GM12878 (cell line): Measurements from ENCODE around the gene VAMP3. TPM values are rescaled to one million over a fixed set of nuclear protein-coding genes. Genes with fewer than 3 reads are reported as not detected.

Experiments
- ATAC-seq: fragments of 200-7000 bp; cut with Tn5 transposase; 3 replicates; pipeline ENCODE4 v1.9.1; 2020; ENCODE audit warnings: mild to moderate bottlenecking, moderate library complexity
- BruUV-seq: library from RNA; stranded (reverse); fragments of 400-500 nt; replicated peaks from 2 replicates; lab custom pipeline; 2021; lab: Mats Ljungman, UMichigan
- CTCF ChIA-PET: fragments of 300-600 bp; sonication (Branson Sonifier 250); formaldehyde crosslinking; extraction: SDS; loops from one replicate; lab custom pipeline; 2021; ENCODE audit warnings: inconsistent platforms; lab: Yijun Ruan, JAX
- POLR2A ChIA-PET: fragments of 350-600 bp; formaldehyde crosslinking; extraction: SDS; loops from one replicate; lab custom pipeline; 2021; ENCODE audit warnings: inconsistent platforms; lab: Charles Lee
- RAD21 ChIA-PET: fragments of 300-600 bp; sonication (Branson Sonifier 250); formaldehyde crosslinking; loops from one replicate; lab custom pipeline; 2023; ENCODE audit warnings: antibody characterized with exemption; ENCODE audit not compliant: unreplicated experiment; lab: Charles Lee
- SMC1A ChIA-PET: fragments of 300-600 bp; sonication (Branson Sonifier 250); formaldehyde crosslinking; loops from one replicate; lab custom pipeline; 2023; ENCODE audit not compliant: unreplicated experiment, uncharacterized antibody; lab: Charles Lee
- DNase-seq: peaks from one replicate; pipeline ENCODE4 v3.0.0-alpha.2; 2011; ENCODE audit warnings: low read depth, low spot score
- FAIRE-seq: peaks from 3 replicates; lab custom pipeline; 2011; peaks lifted over from hg19 to GRCh38; lab: Jason Lieb, UNC
- H2AFZ ChIP-seq: 2 replicates; pipeline ENCODE4 v1.6.0; 2011; ENCODE audit warnings: low read depth, low read length, control low read depth; ENCODE audit not compliant: control insufficient read depth
- H3K27ac ChIP-seq: 2 replicates; pipeline ENCODE4 v1.5.1; 2011; ENCODE audit warnings: control low read depth; ENCODE audit not compliant: control insufficient read depth, insufficient read depth
- H3K27me3 ChIP-seq, 2 experiments: replicated peaks in 1 of 2; 2 replicates each; pipeline versions ENCODE4 v1.6.0 to v1.6.1; 2011; ENCODE audit warnings: low read length in 1 of 2; ENCODE audit not compliant: control insufficient read depth in 2 of 2, insufficient read depth in 2 of 2
- H3K36me3 ChIP-seq, 2 experiments: 2 replicates each; pipeline ENCODE4 v1.5.1; 2011; ENCODE audit warnings: low read length in 1 of 2; ENCODE audit not compliant: control insufficient read depth in 2 of 2, insufficient read depth in 2 of 2
- H3K4me1 ChIP-seq: 2 replicates; pipeline ENCODE4 v1.6.1; 2011; ENCODE audit warnings: mild to moderate bottlenecking, low read length, moderate library complexity, mixed read lengths; ENCODE audit not compliant: control insufficient read depth, insufficient read depth
- H3K4me2 ChIP-seq: 2 replicates; pipeline ENCODE4 v1.6.0; 2011; ENCODE audit warnings: control low read depth; ENCODE audit not compliant: control insufficient read depth, insufficient read depth
- H3K4me3 ChIP-seq: fragments of 200-600 bp; sonication (generic); 2 replicates; pipeline ENCODE4 v1.5.1; 2016
- H3K79me2 ChIP-seq: 2 replicates; pipeline ENCODE4 v1.6.0; 2011; ENCODE audit warnings: low read length; ENCODE audit not compliant: control insufficient read depth, insufficient read depth
- H3K9ac ChIP-seq: 2 replicates; pipeline ENCODE4 v1.8.0; 2011; ENCODE audit warnings: low read length, control low read depth, mixed read lengths; ENCODE audit not compliant: control insufficient read depth, insufficient read depth
- H3K9me3 ChIP-seq: replicated peaks from 3 replicates; pipeline ENCODE4 v1.5.1; 2011; ENCODE audit warnings: mild to moderate bottlenecking, low read length; ENCODE audit not compliant: control insufficient read depth, insufficient read depth
- H4K20me1 ChIP-seq: 2 replicates; pipeline ENCODE4 v1.6.0; 2011; ENCODE audit not compliant: control insufficient read depth, insufficient read depth
- BCL3 ChIP-seq: IDR thresholded peaks from 2 replicates; pipeline ENCODE4 v1.6.1; 2011; ENCODE audit warnings: borderline replicate concordance, low read depth, mild to moderate bottlenecking, moderate library complexity, low read length; ENCODE audit not compliant: insufficient read depth, poor library complexity, severe bottlenecking
- DPF2 ChIP-seq: fragments of 450-650 bp; IDR thresholded peaks from 2 replicates; pipeline ENCODE4 v1.6.1; 2017; ENCODE audit warnings: mild to moderate bottlenecking
- EZH2 ChIP-seq: IDR thresholded peaks from 2 replicates; pipeline ENCODE4 v1.6.1; 2012; ENCODE audit warnings: low read depth, mild to moderate bottlenecking, control low read depth, inconsistent platforms, low read length, borderline replicate concordance; ENCODE audit not compliant: control insufficient read depth
- FOS ChIP-seq: IDR thresholded peaks from 3 replicates; pipeline ENCODE4 v1.6.1; 2011; ENCODE audit warnings: borderline replicate concordance; ENCODE audit not compliant: insufficient read length; ENCODE audit errors: extremely low read depth
- HDAC6 ChIP-seq: fragments of 200-600 bp; sonication (generic); IDR thresholded peaks from one replicate; pipeline ENCODE4 v1.8.0; 2017; ENCODE audit warnings: antibody characterized with exemption; ENCODE audit not compliant: unreplicated experiment
- MEF2A ChIP-seq: IDR thresholded peaks from 2 replicates; pipeline ENCODE4 v1.6.1; 2011; ENCODE audit warnings: low read depth, mild to moderate bottlenecking, low read length, moderate library complexity; ENCODE audit not compliant: insufficient read depth
- MYB ChIP-seq: fragments of 150-350 bp; IDR thresholded peaks from 2 replicates; pipeline ENCODE4 v1.6.1; 2014; ENCODE audit warnings: mild to moderate bottlenecking, low read depth, low read length, borderline replicate concordance
- NBN ChIP-seq: fragments of 450-650 bp; IDR thresholded peaks from 2 replicates; pipeline ENCODE4 v1.6.1; 2016
- PBX3 ChIP-seq: IDR thresholded peaks from 2 replicates; pipeline ENCODE4 v1.6.1; 2011; ENCODE audit warnings: mild to moderate bottlenecking, low read depth, low read length, moderate library complexity; ENCODE audit not compliant: insufficient replicate concordance
- POLR2A ChIP-seq: IDR thresholded peaks from 2 replicates; pipeline ENCODE4 v1.6.1; 2011; ENCODE audit warnings: low read depth, mild to moderate bottlenecking, low read length
- RFX5 ChIP-seq: IDR thresholded peaks from 2 replicates; pipeline ENCODE4 v1.6.1; 2011; ENCODE audit warnings: low read depth, low read length, improper control_type of control experiment
- YBX1 ChIP-seq: fragments of 450-650 bp; IDR thresholded peaks from 2 replicates; pipeline ENCODE4 v1.6.1; 2016; ENCODE audit warnings: antibody characterized with exemption
- ZNF384 ChIP-seq: IDR thresholded peaks from 2 replicates; pipeline ENCODE4 v1.6.1; 2012; ENCODE audit warnings: low read depth, mild to moderate bottlenecking, low read length, improper control_type of control experiment, borderline replicate concordance
- ZSCAN29 ChIP-seq: fragments of 450-650 bp; IDR thresholded peaks from 2 replicates; pipeline ENCODE4 v1.6.1; 2017; ENCODE audit warnings: mild to moderate bottlenecking, moderate library complexity
- WGBS: methylation state at CpG from one replicate; pipeline ENCODE4 v1.1.6; 2016; ENCODE audit warnings: low lambda C conversion rate; ENCODE audit not compliant: insufficient replicate concordance, insufficient coverage; ENCODE audit errors: missing lambda C conversion rate; 5-methylcytosine and 5-hydroxymethylcytosine counted together
- in situ Hi-C: fragments of 300-500 bp; cut with MboI; formaldehyde crosslinking; loops from 9 replicates; pipeline ENCODE4 v1.14.3; 2018; ENCODE audit warnings: mixed read lengths
- intact Hi-C: fragments of 100-400 bp; cut with micrococcal nuclease; formaldehyde crosslinking; loops from one replicate; pipeline ENCODE4 v1.14.2; 2022; ENCODE audit not compliant: unreplicated experiment
- polyA plus RNA-seq, 11 experiments: library from polyadenylated mRNA; depleted of rRNA in 4 of 11; unstranded in 6 of 11; stranded (reverse) in 5 of 11; fragments of >200 nt; fragmentation: Nextera tagmentation in 4 of 11; fragmentation: Illumina TruSeq in 1 of 11; extraction: Ambion mirVana in 4 of 11; extraction: Trizol in 1 of 11; gene quantifications; 1 replicate in 1 of 11; 2 replicates in 10 of 11; pipeline versions ENCODE4 v1.2.1 to v1.2.3, GENCODE V29; 2011 to 2016; ENCODE audit warnings: inconsistent platforms in 2 of 11, missing spikeins in 2 of 11, low read depth in 1 of 11
- total RNA-seq, 4 experiments: library from RNA; depleted of rRNA in 3 of 4; stranded (reverse); fragments of >200 nt in 3 of 4; fragmentation: Illumina TruSeq in 1 of 4; extraction: Trizol in 1 of 4; gene quantifications; 2 replicates each; pipeline versions ENCODE4 v1.2.1 to v1.2.3, GENCODE V29; 2013 to 2021

The VAMP3 gene
- total and polyA plus RNA-seq, 10 of the 15 experiments (the other 5 are each of a cell fraction or from before 2014, with no cell fraction given): 4.8 to 24.9 (median 9.7) TPM

- SMC1A ChIA-PET: interaction anchor here (0.6 kb wide), 1 partner anchor 1169 kb away, joined by 3 read pairs; no protein-coding TSS in a partner anchor
- H3K4me2 ChIP-seq: no peak overlapping the region
- H2AFZ ChIP-seq: no peak overlapping the region
- in situ Hi-C loops: no loop called here
- POLR2A ChIA-PET: no interaction called here
- intact Hi-C loops: no loop called here
- H3K4me1 ChIP-seq: peaks cover 7% of the 10 kb centered on the region; the same call in 1 of the 2 replicates
- H3K9ac ChIP-seq: no peak overlapping the region
- no peak overlapping the region for H3K27ac ChIP-seq
- CTCF ChIA-PET: no interaction called here
- H3K9me3 ChIP-seq: no peaks in the 10 kb centered on the region
- peaks cover 2 to 13% of the 10 kb centered on the region in 2 experiments; a peak in 3 of 4 replicates for H3K36me3 ChIP-seq
- no peak for ATAC-seq
- H3K4me3 ChIP-seq: no peak overlapping the region
- DNase-seq: no peak
- TF ChIP-seq FOS (no peak), HDAC6 (no peak), ZNF384 (no peak), RFX5 (no peak), POLR2A (no peak), ZSCAN29 (no peak), EZH2 (no peak), NBN (no peak)
- H3K27me3 ChIP-seq: no peaks in the 10 kb centered on the region
- 91% methylated on average over 16 of the region's 16 CpGs for WGBS
- no peak for FAIRE-seq
- no peaks in the 10 kb centered on the region for H3K79me2 ChIP-seq
- RAD21 ChIA-PET: no interaction called here
- no TSS peak for BruUV-seq
- H4K20me1 ChIP-seq: no peaks in the 10 kb centered on the region
Observed at GRCh38 chr1:7781923-7782495, 10.9 kb downstream of the VAMP3 start.

- H3K36me3 ChIP-seq: peaks cover 0 to 9% of the 10 kb centered on the region in 2 experiments; a peak in 2 of 4 replicates
- peak overlapping the region; percentile 27; the same call in 1 of the 2 replicates for H3K9ac ChIP-seq
- no peaks in the 10 kb centered on the region for H3K9me3 ChIP-seq
- no peaks in the 10 kb centered on the region for H4K20me1 ChIP-seq
- 10% methylated on average over 18 of the region's 34 CpGs for WGBS
- DNase-seq (no peak), FAIRE-seq (no peak), ATAC-seq (peak; percentile 69)
- no peaks in the 10 kb centered on the region for H3K79me2 ChIP-seq
- H3K27ac ChIP-seq: no peak overlapping the region
- ChIA-PET SMC1A (no interaction called here), RAD21 (no interaction called here), POLR2A (no interaction called here), CTCF (no interaction called here)
- in situ Hi-C loops (no loop called here), intact Hi-C loops (no loop called here)
- no peaks in the 10 kb centered on the region for H3K27me3 ChIP-seq
- BruUV-seq: no TSS peak
- H3K4me3 ChIP-seq: peak overlapping the region; percentile 43; the same call in 1 of the 2 replicates
- peak overlapping the region; percentile 74 for H2AFZ ChIP-seq
- TF ChIP-seq BCL3 (no peak), MEF2A (no peak), DPF2 (no peak), POLR2A (no peak), PBX3 (no peak), MYB (no peak), YBX1 (no peak)
- peak overlapping the region; percentile 86 for H3K4me2 ChIP-seq
- peaks cover 7% of the 10 kb centered on the region; the same call in 1 of the 2 replicates for H3K4me1 ChIP-seq
Observed at GRCh38 chr1:7783178-7783711, 12.1 kb downstream of the VAMP3 start.
